HG03045 (cell line): Measurements from ENCODE around the gene MT1E.
"Not testable (repeated sequence)": the region's sequence is repeated elsewhere in the genome, so short reads cannot be mapped to it uniquely, and the experiment has no call there.

Experiments used
- ATAC-seq: cut with Tn5 transposase; IDR thresholded peaks from one replicate; pipeline ENCODE4 v1.9.1; 2021; ENCODE audit warnings: mild to moderate bottlenecking, moderate library complexity; ENCODE audit not compliant: unreplicated experiment

Gene MT1E

DNA sequence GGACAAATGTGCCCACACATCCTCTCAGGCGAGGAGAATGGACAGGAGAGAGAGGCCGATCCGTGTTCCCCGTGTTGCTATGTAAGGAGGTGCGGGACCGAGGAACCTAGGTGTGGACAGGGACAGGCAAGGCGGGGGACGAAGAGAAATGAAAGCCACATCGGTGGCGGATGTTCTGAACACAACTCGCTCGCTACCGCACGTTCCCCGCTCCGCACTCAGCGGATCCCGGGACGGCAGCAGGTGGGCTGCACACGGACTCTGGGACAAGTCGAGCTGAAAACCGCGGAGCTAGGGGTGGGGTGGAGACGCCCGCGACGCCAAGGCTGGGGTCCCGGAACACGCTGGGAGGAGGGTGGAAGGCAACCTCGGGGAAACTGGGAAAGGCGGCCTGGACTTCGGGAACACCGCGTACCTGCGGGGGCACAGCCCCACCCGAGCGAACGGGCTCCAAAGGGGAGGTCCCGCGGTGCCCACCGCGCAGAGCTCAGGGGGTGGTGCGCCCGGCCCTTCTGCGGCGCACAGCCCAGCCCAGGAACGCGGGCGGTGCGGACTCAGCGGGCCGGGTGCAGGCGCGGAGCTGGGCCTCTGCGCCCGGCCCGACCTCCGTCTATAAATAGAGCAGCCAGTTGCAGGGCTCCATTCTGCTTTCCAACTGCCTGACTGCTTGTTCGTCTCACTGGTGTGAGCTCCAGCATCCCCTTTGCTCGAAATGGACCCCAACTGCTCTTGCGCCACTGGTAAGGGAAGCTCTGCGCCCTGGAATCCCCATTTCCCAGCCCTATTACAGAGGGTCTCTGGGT lies at the start of gene MT1E:
TSS of gene MT1E (plus strand) at position 642 of the 803 bp plus-strand sequence. CDS start at position 713, 71 bp downstream.
- ATAC-seq = peak; percentile 47

DNA sequence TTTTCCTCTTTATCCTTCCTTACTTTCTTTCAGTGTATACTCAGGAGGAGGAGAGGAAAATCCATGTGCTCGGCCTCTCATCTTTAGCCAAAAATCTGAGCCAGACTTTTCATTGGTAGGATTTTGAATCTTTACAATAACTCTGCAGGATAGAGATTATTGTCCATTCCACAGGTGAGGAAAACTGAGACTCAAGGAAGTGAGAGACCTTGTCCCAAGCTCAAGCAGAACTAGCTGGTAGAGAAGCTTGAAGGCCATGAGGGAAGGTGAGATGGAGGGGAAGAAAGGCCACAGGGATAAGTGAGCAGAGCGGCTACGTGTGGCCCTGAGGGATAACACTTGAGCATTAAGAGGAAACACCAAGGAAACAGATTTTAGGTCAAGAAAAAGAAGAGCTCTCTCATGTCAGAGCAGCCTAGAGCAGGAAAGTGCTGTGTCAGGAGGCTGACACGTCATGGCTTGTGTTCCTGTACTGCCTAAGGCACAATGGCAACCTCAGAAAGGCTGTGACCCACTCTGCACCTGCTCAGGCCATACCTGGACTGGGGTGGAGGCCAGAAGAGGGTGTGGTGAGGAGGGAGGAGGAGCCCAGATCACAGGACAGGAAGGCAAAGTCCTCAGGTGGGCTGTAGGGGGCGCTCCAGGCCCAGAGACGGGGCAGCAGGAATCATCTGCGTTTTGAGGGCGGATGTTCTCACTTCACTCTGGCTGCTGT lies 48.8 kb upstream of the MT1E start:
- peak; percentile 87 for ATAC-seq

DNA sequence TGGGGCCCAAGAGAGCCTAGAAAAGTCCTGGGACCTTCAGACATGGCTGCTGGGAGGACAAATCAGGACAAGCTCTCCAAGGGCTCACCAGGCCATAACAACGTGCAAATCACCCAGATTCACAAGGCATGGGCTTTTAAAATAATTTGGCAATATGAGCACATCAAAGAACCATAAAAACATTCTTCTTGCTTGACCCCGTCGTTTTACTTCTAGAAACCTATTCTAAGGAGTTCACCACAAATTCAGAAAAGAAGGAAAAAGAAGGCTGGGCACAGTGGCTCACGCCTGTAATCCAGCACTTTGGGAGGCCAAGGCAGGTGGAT lies 48.3 kb upstream of the MT1E start:
- ATAC-seq = no peak

DNA sequence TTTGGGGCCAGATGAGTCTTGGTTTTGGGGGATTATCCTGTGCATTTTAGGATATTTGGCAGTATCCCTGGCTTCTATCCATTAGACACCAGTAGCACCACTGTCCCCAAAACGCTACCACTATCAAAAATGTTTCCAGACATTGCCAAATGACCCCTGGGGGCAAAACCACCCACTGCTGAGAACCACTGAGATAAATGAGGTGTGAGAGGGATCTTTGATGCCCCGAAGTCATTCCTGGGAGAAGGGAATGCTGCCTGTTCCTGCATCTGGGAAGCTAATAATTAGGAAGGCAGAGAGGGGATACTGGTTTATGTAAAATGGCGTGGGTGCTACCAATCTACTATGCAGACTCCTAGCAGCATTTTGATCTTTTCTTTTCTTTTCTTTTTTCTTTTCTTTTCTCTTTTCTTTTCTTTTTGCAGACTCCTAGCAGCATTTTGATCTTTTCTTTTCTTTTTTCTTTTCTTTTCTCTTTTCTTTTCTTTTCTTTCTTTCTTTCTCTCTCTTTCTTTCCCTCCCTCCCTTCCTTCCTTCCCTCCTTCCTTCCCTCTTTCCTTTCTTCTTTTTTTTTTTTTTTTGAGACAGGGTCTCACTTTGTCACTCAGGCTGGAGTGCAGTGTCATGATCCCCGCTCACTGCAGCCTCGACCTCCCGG lies 45.1 kb upstream of the MT1E start:
- no peak for ATAC-seq

DNA sequence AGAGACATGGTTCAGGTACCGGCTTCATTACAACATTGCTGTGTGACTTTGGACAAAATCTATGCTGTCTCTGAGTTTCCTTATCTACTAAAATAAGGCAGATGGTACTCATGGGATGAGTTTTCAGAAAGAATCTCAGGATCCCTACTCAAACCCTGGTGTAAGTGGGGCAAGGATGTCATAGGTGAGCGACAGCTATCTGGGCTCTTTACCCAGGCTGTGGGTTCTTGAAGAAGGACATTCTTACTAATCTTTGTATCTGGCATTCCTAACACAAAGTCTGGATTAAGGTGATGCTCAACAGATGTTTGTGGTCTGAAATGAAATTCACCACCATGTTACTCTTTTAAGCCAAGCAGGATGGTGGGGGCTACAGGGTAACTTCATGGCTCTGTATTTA lies 42.7 kb upstream of the MT1E start:
- not testable (repeated sequence) for ATAC-seq

DNA sequence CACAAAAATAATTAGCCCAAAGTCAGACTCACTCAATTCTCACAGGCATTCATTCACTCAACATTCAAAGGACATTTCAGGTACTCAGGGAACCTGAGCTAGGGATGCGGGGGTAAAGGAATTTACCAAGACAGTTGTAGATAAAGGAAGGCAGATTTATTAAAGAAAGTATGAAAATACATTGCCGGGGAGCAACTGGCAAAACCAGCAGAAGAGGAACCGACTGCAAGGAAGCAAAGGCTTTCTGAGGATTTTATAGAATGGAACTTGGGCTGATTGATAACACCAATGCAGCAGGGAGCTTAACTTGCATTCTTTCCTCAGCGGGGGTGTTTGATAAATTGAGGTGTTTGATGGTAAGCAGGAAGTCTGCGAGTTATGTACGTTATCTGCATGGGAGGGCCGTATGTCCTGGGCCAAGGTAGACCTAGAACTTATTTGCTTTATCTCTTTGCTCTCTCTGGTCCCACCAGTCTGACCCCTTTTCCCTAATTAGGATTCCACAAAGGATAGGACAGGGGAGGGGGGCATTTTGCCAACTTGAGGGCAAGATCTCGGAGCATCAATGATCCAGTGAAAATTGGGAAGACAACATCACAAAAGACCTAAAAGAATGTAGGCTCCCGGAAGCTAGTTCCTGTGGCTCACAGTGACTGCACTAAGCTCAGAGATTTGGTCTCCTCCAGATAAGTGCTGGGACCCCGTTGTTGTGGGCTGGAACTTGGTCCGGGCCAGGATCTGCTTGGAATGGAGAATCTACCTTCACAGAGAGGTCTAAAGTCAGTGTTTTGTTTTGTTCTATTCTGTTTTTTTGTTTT lies 42.0 kb upstream of the MT1E start:
- no peak for ATAC-seq

DNA sequence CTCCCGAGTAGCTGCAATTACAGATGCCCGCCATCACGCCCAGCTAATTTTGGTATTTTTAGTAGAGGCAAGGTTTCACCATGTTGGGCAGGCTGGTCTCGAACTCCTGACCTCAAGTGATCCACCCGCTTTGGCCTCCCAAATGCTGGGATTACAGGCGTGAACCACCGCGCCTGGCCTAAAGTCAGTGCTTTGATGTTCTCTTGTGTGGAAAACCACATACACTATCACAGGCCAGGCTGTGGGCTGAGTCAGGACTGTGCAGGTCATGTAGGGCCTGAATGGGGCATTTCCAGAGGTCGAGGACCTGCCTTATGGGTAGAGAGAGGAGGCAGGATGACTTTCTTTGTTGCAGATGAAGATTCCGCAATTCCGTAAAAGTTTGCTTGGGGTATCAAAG lies 41.3 kb upstream of the MT1E start:
- ATAC-seq = no peak

DNA sequence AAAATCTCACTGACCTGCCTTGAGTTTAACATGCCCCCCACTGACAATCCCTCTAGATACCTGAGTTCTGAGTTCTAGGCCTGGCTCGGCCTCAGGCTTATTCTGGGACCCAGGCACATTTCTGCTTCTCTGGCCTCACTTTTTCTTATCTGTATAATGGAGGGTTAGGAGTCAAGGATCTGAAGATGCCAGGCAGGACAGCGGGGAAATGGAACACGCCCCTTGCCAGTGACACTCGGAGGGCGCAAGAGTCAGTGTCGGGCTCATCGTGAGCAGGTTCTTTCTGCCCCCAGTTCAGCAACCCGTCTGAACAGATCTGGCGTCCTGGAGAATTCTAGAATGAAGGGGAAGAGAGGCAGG lies 36.8 kb upstream of the MT1E start:
- ATAC-seq = no peak

DNA sequence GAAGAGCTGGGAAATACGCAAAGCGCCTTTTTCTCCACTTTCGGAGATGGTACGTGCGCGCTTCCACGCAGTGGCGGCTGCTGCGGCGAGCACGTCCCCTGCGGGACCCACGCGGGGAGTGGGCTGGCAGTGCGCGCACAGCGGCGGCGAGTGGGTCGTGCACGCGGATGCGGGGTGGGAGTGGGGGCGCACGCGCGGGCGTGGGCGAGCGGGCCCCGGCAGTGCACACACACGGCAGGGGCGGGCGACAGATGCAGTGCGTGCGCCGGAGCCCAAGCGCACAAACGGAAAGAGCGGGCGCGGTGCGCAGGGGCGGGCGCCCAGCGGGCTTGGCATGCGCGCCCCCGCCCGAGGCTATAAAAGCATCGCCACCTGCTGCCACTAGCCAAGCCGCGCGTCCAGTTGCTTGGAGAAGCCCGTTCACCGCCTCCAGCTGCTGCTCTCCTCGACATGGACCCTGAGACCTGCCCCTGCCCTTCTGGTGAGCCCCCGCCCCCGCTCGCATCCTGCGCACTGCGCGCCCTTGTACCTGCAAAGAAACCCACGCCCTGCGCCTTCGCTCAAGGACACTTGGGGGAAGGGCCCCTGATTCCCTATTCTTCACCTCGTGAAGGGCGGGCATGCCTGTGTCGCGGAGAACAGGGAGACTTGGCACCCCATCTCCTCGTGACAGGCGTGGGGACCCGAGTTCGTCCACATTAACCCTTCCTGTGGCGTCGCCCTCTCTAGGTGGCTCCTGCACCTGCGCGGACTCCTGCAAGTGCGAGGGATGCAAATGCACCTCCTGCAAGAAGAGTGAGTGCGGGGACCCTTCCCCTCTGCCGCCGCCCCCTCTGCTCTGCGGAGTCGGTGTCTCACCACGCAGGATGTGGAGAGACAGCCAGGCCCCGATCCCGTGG lies 36.2 kb upstream of the MT1E start, which contains the start of gene MT3:
TSS of gene MT3 (plus strand) at position 388 of the 899 bp plus-strand sequence. CDS start at position 451, 63 bp downstream.
- ATAC-seq = no peak

DNA sequence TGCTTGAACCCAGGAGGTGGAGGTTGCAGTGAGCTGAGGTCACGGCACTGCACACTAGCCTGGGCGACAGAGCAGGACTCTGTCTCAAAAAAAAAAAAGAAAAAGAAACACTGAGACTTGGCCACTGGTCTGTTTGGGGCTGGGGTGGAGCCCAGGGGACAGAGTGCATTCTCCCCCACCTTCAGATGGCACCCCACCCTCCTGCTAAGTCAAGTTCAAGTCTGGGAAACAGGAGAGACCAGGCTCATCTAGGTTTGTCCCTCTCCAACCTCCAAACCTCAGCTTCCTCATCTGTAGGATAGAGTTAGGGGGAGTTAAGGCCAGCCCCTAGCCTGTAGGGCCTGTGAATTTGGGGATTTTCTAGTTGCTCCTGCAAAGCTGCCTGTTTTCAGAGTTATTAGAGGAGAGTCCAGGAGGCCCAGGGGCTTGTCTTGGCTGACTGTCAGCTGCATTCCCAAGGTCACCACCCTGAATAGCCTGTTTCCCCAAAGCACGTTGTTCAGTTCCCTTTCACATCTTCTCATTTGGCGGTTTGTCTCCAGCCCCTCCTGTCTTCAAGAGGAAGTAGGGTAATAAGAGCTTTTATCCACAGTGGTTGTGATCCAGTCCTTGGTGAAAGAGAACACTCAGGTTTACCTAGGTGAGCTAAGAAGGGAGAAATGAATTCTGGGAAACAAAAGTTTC lies 34.1 kb upstream of the MT1E start:
- no peak for ATAC-seq

DNA sequence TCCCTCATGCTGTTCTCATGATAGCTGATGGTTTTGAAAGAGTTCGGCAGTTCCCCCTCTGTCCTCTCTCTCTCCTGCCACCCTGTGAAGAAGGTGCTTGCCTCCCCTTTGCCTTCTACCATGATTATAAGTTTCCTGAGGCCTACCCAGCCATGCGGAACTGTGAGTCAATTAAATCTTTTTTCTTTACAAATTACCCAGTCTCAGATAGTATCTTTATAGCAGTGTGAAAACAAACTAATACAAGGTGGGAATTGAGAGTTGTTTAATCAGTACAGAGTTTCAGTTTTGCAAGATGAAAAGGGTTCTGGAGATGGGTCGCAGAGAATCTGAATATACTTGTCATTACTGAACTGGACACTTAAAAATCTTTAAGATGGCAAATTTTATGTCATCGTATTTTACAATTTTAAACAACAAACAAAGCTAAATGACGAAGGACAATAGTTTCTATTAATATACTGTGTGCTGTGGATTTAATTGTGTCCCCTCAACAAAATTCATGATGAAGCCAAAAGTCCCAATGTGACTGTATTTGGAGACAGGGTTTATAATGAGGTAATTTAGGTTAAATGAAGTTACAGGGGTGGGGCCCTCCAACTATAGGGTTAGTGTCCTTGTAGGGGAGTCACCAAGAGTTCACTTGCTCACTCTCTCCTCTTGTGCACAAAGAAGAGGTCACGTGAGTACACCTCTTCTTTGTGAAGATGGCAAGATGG lies 31.8 kb upstream of the MT1E start:
- ATAC-seq = no peak

DNA sequence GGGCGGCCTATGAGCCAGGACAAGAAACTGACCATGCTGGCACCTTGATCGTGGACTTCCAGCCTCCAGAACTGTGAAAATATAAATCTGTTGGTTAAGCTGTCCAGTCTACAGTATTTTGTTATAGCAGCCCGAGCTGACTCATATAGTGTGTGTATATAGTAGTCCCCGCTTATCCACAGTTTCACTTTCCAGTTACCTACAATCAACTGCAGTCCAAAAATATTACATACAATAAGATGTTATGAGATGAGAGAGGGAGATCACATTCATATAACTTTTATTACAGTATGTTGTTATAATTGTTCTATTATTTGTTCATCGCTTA lies 31.3 kb upstream of the MT1E start:
- ATAC-seq = no peak

DNA sequence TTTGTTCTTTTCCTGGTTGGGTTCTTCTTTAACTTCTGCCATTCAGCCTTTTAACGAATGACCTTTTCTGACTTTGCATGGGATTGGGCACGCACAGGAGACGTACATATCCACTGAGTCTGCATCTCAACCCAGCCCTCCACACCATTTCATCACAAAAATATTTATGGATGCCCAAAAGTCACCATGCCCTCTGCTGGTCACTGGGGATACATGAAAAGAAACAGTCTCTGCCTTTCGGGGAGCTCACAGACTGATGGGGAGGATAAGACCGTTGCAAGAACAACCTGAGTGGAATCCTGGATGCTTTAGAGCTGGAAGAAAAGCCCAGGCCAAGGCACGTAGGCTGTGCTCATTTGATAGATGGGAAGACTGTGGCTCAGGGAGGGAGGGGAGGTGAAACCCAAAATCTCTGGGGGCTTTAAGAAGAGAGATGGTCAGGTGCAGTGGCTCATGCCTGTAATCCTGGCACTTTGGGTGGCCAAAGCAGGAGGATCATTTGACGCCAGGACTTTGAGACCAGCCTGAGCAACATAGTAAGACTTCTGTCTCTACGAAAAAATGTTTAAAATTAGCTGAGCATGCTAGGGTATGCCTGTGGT lies 25.1 kb upstream of the MT1E start:
- no peak for ATAC-seq

DNA sequence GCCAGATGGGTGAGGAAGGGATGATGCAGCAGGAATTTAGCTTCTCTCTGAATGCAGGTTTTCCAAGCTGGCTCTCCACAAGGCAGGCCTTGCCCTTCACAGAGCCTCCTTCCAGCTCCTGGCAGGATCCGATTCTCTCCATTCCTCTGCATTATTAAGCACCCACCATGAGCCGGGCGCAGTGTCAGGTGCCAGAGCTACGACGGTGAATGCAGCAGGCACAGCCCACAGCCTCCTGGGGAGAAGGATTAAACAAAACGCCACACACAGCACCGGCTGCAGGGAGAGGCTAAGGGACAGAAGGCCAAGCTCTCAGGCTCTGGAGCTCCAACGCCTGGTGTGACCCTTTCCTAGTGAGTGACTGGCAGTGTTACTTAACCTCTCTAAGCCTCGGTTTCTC lies 24.3 kb upstream of the MT1E start:
- no peak for ATAC-seq

DNA sequence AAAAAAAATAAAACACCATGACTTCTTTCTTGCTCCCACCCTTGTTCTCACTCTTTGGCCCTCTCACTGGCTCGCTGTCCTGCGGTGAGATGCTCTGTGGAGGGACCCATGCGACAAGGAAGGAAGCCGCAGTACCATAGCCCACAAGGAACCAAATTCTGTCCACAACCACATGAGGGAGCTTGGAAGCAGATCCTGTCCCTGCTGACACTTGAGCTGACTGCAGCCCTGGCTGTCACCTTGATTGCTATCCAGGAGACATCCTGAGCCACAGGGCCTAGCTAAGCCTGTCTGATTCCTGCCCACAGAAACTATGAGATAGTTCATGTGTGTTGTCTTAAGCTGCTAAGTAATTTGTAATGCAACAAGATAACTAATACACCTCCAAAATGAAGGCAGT lies 22.0 kb upstream of the MT1E start:
- ATAC-seq = no peak

DNA sequence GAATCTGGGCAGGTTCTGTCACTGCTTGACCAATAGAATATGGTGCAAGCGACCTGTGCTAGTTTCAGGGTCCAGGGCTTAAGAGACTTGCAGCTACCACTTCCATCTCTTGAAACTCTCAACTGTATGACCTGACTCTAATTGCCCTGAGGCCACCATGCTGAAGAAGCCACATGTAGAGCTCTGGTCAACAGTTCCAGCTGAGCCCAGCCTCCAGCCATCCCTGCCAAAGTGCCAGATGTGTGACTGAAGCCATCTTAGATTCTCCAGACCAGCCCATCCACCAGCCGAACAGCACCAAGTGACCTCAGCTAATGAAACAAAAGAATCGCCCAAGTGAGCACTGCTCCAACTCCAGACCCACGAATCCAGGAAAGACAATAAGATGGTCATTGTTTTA lies 20.6 kb upstream of the MT1E start:
- no peak for ATAC-seq

DNA sequence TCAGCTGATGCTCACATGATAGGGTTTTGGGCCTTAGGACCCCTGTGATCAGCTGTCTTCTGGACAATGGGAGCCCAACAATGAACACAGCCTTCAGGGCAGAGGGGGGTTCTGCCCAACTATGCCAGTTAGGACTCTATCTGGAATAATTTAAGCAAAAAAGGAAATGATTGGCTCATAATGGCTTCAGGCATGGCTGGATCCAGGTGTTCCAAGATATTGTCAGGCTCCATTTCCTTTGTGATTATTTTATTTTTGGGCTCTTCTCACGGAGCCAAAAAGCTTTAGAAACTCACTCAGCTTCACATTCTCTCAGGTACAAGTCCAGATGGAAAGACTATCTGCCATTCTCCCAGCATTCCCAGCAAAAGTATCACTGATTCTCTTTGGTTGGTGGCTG lies 20.1 kb upstream of the MT1E start:
- ATAC-seq = no peak

DNA sequence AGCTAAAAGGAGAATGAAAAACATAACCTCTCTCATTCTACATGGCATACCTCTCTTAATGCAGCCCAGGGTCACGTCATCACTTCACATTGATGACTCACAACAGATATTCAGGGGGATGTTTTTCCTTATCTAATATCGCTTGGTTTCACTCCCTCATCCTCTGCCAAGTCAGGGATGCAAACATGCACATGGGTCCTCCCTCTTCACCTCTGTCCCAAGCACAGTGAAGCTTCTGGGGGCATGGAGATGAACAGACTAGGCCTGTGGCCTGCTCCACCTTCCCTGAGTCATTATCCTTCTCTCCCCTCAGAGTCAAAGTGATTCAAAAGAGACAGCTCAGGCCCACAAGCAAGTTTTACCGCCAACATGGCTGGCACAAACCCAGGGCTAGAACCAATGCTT lies 19.5 kb upstream of the MT1E start:
- no peak for ATAC-seq
